PC-3 (cell line): Measurements from ENCODE around the gene RESP18. TPM values are rescaled to one million over a fixed set of nuclear protein-coding genes. Genes with fewer than 3 reads are reported as not detected.

Experiments used
- ATAC-seq: fragments of 200-7000 bp; cut with Tn5 transposase; 2 replicates; pipeline ENCODE4 v1.9.1; 2020; ENCODE audit warnings: mild to moderate bottlenecking, moderate library complexity
- BruUV-seq: library from RNA; stranded (reverse); fragments of 400-500 nt; replicated peaks from 2 replicates; lab custom pipeline; 2021; lab: Mats Ljungman, UMichigan
- CTCF ChIA-PET: fragments of 300-600 bp; sonication (Branson Sonifier 250); formaldehyde crosslinking; loops from one replicate; lab custom pipeline; 2022; ENCODE audit warnings: antibody characterized with exemption; lab: Charles Lee
- POLR2A ChIA-PET: fragments of 300-600 bp; sonication (Branson Sonifier 250); formaldehyde crosslinking; loops from one replicate; lab custom pipeline; 2022; ENCODE audit warnings: antibody characterized with exemption; ENCODE audit not compliant: unreplicated experiment; lab: Charles Lee
- DNase-seq: peaks from one replicate; pipeline ENCODE4 v3.0.0-alpha.2; 2015
- H2AFZ ChIP-seq: fragments of 300-600 bp; sonication (generic); 2 replicates; pipeline ENCODE4 v1.6.0; 2016; ENCODE audit warnings: antibody characterized with exemption, low read length
- H3F3A ChIP-seq: fragments of 300-600 bp; sonication (generic); one replicate; pipeline ENCODE4 v1.6.0; 2017; ENCODE audit warnings: antibody characterized with exemption, low read length, control low read depth, mild to moderate bottlenecking; ENCODE audit not compliant: unreplicated experiment
- H3K27ac ChIP-seq: fragments of 300-600 bp; sonication (generic); 2 replicates; pipeline ENCODE4 v1.5.1; 2016; ENCODE audit warnings: mild to moderate bottlenecking, low read length
- H3K27me3 ChIP-seq: fragments of 300-600 bp; sonication (generic); 2 replicates; pipeline ENCODE4 v1.6.1; 2016; ENCODE audit warnings: low read length, mixed read lengths
- H3K36me3 ChIP-seq: fragments of 300-600 bp; sonication (generic); 2 replicates; pipeline ENCODE4 v1.6.1; 2016; ENCODE audit warnings: low read depth, mixed run types, low read length, mixed read lengths
- H3K4me1 ChIP-seq: fragments of 300-600 bp; sonication (generic); 2 replicates; pipeline ENCODE4 v1.5.1; 2016; ENCODE audit warnings: low read length; ENCODE audit not compliant: insufficient read depth
- H3K4me2 ChIP-seq: fragments of 300-600 bp; sonication (generic); 2 replicates; pipeline ENCODE4 v1.6.0; 2016; ENCODE audit warnings: low read length
- H3K4me3 ChIP-seq: fragments of 300-600 bp; sonication (generic); 2 replicates; pipeline ENCODE4 v1.5.1; 2016; ENCODE audit warnings: mild to moderate bottlenecking, low read length, mixed read lengths
- H3K79me2 ChIP-seq: fragments of 300-600 bp; sonication (generic); 2 replicates; pipeline ENCODE4 v1.6.1; 2017; ENCODE audit warnings: low read length, mixed read lengths
- H3K9ac ChIP-seq: fragments of 300-600 bp; sonication (generic); 2 replicates; pipeline ENCODE4 v1.6.0; 2016; ENCODE audit warnings: mild to moderate bottlenecking, low read length
- H3K9me2 ChIP-seq: fragments of 300-600 bp; sonication (generic); replicated peaks from 2 replicates; pipeline ENCODE4 v1.6.1; 2016; ENCODE audit warnings: mixed run types, low read length, mixed read lengths
- H3K9me3 ChIP-seq: fragments of 300-600 bp; sonication (generic); 2 replicates; pipeline ENCODE4 v1.6.1; 2016; ENCODE audit warnings: low read length, mixed read lengths
- H4K20me1 ChIP-seq: fragments of 300-600 bp; sonication (generic); 2 replicates; pipeline ENCODE4 v1.6.1; 2016; ENCODE audit warnings: low read length, mixed read lengths
- CTCF ChIP-seq: fragments of 300-600 bp; sonication (generic); conservative IDR thresholded peaks from 2 replicates; pipeline ENCODE4 v1.5.1; 2017; ENCODE audit warnings: antibody characterized with exemption, low read depth, mild to moderate bottlenecking, low read length
- EZH2 ChIP-seq: fragments of 300-600 bp; sonication (generic); IDR thresholded peaks from one replicate; pipeline ENCODE4 v1.6.1; 2017; ENCODE audit warnings: antibody characterized with exemption, mild to moderate bottlenecking, low read length; ENCODE audit not compliant: unreplicated experiment
- EZH2phosphoT487 ChIP-seq: fragments of 300-600 bp; sonication (generic); IDR thresholded peaks from 2 replicates; pipeline ENCODE4 v1.6.1; 2018; ENCODE audit warnings: mild to moderate bottlenecking, antibody characterized with exemption, low read length, borderline replicate concordance
- intact Hi-C: fragments of 100-400 bp; cut with micrococcal nuclease; formaldehyde crosslinking; loops from 2 replicates; pipeline ENCODE4 v1.9.0; 2023
- total RNA-seq: library from RNA; depleted of rRNA; stranded (reverse); fragments of >200 nt; gene quantifications from 2 replicates; pipeline ENCODE4 v1.2.3, GENCODE V29; 2014

Gene RESP18
- total RNA-seq, 1 experiment from 2014 or later, result not detected

- H3K27me3 ChIP-seq, result peaks cover 46% of the 10 kb centered on the region
- H3K4me3 ChIP-seq, result no peak overlapping the region
- no peak overlapping the region for H3K27ac ChIP-seq
- no peak overlapping the region for H3K4me2 ChIP-seq
- H3K36me3 ChIP-seq, result no peaks in the 10 kb centered on the region
- no peak overlapping the region for H3K9ac ChIP-seq
- no peaks in the 10 kb centered on the region for H3K9me2 ChIP-seq
- ChIA-PET CTCF (no interaction called here), POLR2A (no interaction called here)
- H2AFZ ChIP-seq, result no peak overlapping the region
- peaks cover 5% of the 10 kb centered on the region; the same call in 1 of the 2 replicates for H3K4me1 ChIP-seq
- H3K79me2 ChIP-seq, result no peaks in the 10 kb centered on the region
- H3F3A ChIP-seq, result no peaks in the 10 kb centered on the region
- DNase-seq (no peak), ATAC-seq (no peak)
- TF ChIP-seq EZH2 (no peak), CTCF (no peak), EZH2phosphoT487 (no peak)
- no peaks in the 10 kb centered on the region for H4K20me1 ChIP-seq
- no peaks in the 10 kb centered on the region for H3K9me3 ChIP-seq
- no TSS peak for BruUV-seq
- intact Hi-C loops, result no loop called here
Measured at GRCh38 chr2:219302412-219302968, 30.1 kb downstream of the RESP18 start.

GRCh38 chr2:219300022-219300421 lies 32.5 kb downstream of the RESP18 start:
- Histone ChIP-seq H3F3A (no peaks in the 10 kb centered on the region), H3K9ac (no peak overlapping the region), H3K4me2 (no peak overlapping the region), H3K27me3 (peaks cover 45% of the 10 kb centered on the region), H3K4me3 (no peak overlapping the region), H3K36me3 (no peaks in the 10 kb centered on the region), H3K9me2 (no peaks in the 10 kb centered on the region), H2AFZ (no peak overlapping the region), H3K4me1 (peaks cover 6% of the 10 kb centered on the region), H3K27ac (no peak overlapping the region), H3K9me3 (no peaks in the 10 kb centered on the region), H3K79me2 (no peaks in the 10 kb centered on the region), H4K20me1 (no peaks in the 10 kb centered on the region)
- ATAC-seq, result no peak
- DNase-seq, result no peak
- TF ChIP-seq EZH2 (no peak), EZH2phosphoT487 (no peak), CTCF (no peak)
- intact Hi-C loops, result no loop called here
- ChIA-PET CTCF (no interaction called here), POLR2A (no interaction called here)
- no TSS peak for BruUV-seq

GRCh38 chr2:219299372-219299760 lies 33.2 kb downstream of the RESP18 start:
- no peak overlapping the region for H3K4me2 ChIP-seq
- H3K9ac ChIP-seq, result no peak overlapping the region
- H4K20me1 ChIP-seq, result no peaks in the 10 kb centered on the region
- H3K79me2 ChIP-seq, result no peaks in the 10 kb centered on the region
- DNase-seq (no peak), ATAC-seq (no peak)
- no TSS peak for BruUV-seq
- H3K4me1 ChIP-seq, result peaks cover 10% of the 10 kb centered on the region
- POLR2A ChIA-PET, result interaction anchor here (0.6 kb wide), 1 partner anchor 88 kb away, joined by 9 read pairs; the partner anchor contains the start of gene DNPEP
- no peak overlapping the region for H3K27ac ChIP-seq
- no peak for TF ChIP-seq CTCF
- no peak for TF ChIP-seq EZH2phosphoT487
- TF ChIP-seq EZH2, result no peak
- no peaks in the 10 kb centered on the region for H3K36me3 ChIP-seq
- H3F3A ChIP-seq, result no peaks in the 10 kb centered on the region
- peaks cover 39% of the 10 kb centered on the region for H3K27me3 ChIP-seq
- no peaks in the 10 kb centered on the region for H3K9me2 ChIP-seq
- intact Hi-C loops, result loop anchor here (5.0 kb wide), 1 partner anchor 122 kb away; the partner anchor contains the start of genes CNPPD1 and RETREG2
- no peak overlapping the region for H3K4me3 ChIP-seq
- no peaks in the 10 kb centered on the region for H3K9me3 ChIP-seq
- H2AFZ ChIP-seq, result no peak overlapping the region
- CTCF ChIA-PET, result no interaction called here
